ENCODE measurements around the gene KCNC3.

The KCNC3 gene

GRCh38 chr19:50329146-50329925, at the start of gene KCNC3:
Gene KCNC3, minus strand, starts transcription at chr19:50329377. Its CDS starts 295 bp downstream, at chr19:50329082.
- Histone ChIP-seq H3K9me3 (ENCODE audit: low read length) (no peaks in the 10 kb centered on the region), H3K9ac (ENCODE audit: low read length) (peak within 1 kb of the TSS; percentile 69), H3F3A (ENCODE audit: insufficient read depth, low read length) (peaks cover 4% of the 10 kb centered on the region; the same call in 1 of the 2 replicates), H3K4me3 (ENCODE audit: low read depth, low read length, poor library complexity, severe bottlenecking) (peak within 1 kb of the TSS; percentile 69), H3K36me3 (ENCODE audit: insufficient read depth, low read length) (peaks cover 5% of the 10 kb centered on the region; the same call in 1 of the 2 replicates), H3K9me2 (ENCODE audit: low read depth, low read length) (no peaks in the 10 kb centered on the region), H3K27me3 (ENCODE audit: insufficient read depth, low read length) (peaks cover 14% of the 10 kb centered on the region), H3K27ac (ENCODE audit: low read depth, low read length, poor library complexity, severe bottlenecking) (peak within 1 kb of the TSS; percentile 89), H3K4me2 (ENCODE audit: low read length) (peak within 1 kb of the TSS; percentile 87), H4K20me1 (ENCODE audit: insufficient read depth, low read length) (0 out of 2 replicates have a peak, but pooled peaks cover 2% of the 10 kb centered on the region), H3K4me1 (ENCODE audit: insufficient read depth, low read length, severe bottlenecking) (peaks cover 72% of the 10 kb centered on the region), H2AFZ (ENCODE audit: low read length) (no peak within 1 kb of the TSS), H3K79me2 (ENCODE audit: insufficient read depth, low read length) (no peaks in the 10 kb centered on the region)
- TF ChIP-seq CTCF (IDR thresholded peaks at IDR 0.05; ENCODE audit: low read length) (no peak), EZH2 (IDR thresholded peaks at IDR 0.05; ENCODE audit: borderline replicate concordance, low read length) (no peak)

GRCh38 chr19:50378863-50379236, 49.7 kb upstream of the KCNC3 start:
- Histone ChIP-seq H3K4me2 (ENCODE audit: low read length) (no peak overlapping the region), H3K27ac (ENCODE audit: low read depth, low read length, poor library complexity, severe bottlenecking) (no peak overlapping the region), H3K79me2 (ENCODE audit: insufficient read depth, low read length) (no peaks in the 10 kb centered on the region), H3K9ac (ENCODE audit: low read length) (no peak overlapping the region), H3K4me3 (ENCODE audit: low read depth, low read length, poor library complexity, severe bottlenecking) (no peak overlapping the region), H3K9me3 (ENCODE audit: low read length) (no peaks in the 10 kb centered on the region), H3K4me1 (ENCODE audit: insufficient read depth, low read length, severe bottlenecking) (peaks cover 11% of the 10 kb centered on the region), H3K9me2 (ENCODE audit: low read depth, low read length) (no peaks in the 10 kb centered on the region), H3F3A (ENCODE audit: insufficient read depth, low read length) (no peaks in the 10 kb centered on the region), H3K27me3 (ENCODE audit: insufficient read depth, low read length) (no peaks in the 10 kb centered on the region), H3K36me3 (ENCODE audit: insufficient read depth, low read length) (peaks cover 43% of the 10 kb centered on the region), H2AFZ (ENCODE audit: low read length) (no peak overlapping the region), H4K20me1 (ENCODE audit: insufficient read depth, low read length) (no peaks in the 10 kb centered on the region)
- TF ChIP-seq CTCF (IDR thresholded peaks at IDR 0.05; ENCODE audit: low read length): no peak
- no peak for TF ChIP-seq EZH2 (IDR thresholded peaks at IDR 0.05; ENCODE audit: borderline replicate concordance, low read length)

- no peaks in the 10 kb centered on the region for H3K79me2 ChIP-seq (ENCODE audit: insufficient read depth, low read length)
- H3K27ac ChIP-seq (ENCODE audit: low read depth, low read length, poor library complexity, severe bottlenecking): no peak overlapping the region
- H3K9me2 ChIP-seq (ENCODE audit: low read depth, low read length): no peaks in the 10 kb centered on the region
- H3K9ac ChIP-seq (ENCODE audit: low read length): no peak overlapping the region
- H3F3A ChIP-seq (ENCODE audit: insufficient read depth, low read length): no peaks in the 10 kb centered on the region
- H3K36me3 ChIP-seq (ENCODE audit: insufficient read depth, low read length): peaks cover 43% of the 10 kb centered on the region
- no peaks in the 10 kb centered on the region for H4K20me1 ChIP-seq (ENCODE audit: insufficient read depth, low read length)
- H3K4me2 ChIP-seq (ENCODE audit: low read length): no peak overlapping the region
- peaks cover 7% of the 10 kb centered on the region for H3K4me1 ChIP-seq (ENCODE audit: insufficient read depth, low read length, severe bottlenecking)
- H2AFZ ChIP-seq (ENCODE audit: low read length): no peak overlapping the region
- H3K27me3 ChIP-seq (ENCODE audit: insufficient read depth, low read length): no peaks in the 10 kb centered on the region
- no peak overlapping the region for H3K4me3 ChIP-seq (ENCODE audit: low read depth, low read length, poor library complexity, severe bottlenecking)
- TF ChIP-seq EZH2 (IDR thresholded peaks at IDR 0.05; ENCODE audit: borderline replicate concordance, low read length): no peak
- TF ChIP-seq CTCF (IDR thresholded peaks at IDR 0.05; ENCODE audit: low read length): no peak
- H3K9me3 ChIP-seq (ENCODE audit: low read length): no peaks in the 10 kb centered on the region
Measured at GRCh38 chr19:50378169-50378862, 49.1 kb upstream of the KCNC3 start.
